LNCAP (cell line): Measurements from ENCODE around the gene OXNAD1.
A peak's percentile ranks its signal among the peaks of the same experiment; 100 is the strongest.

Experiments
- CTCF ChIP-seq: fragments of 450-650 bp; IDR thresholded peaks from 2 replicates; pipeline ENCODE4 v1.5.1; 2017; ENCODE audit warnings: mild to moderate bottlenecking

Gene OXNAD1

GRCh38 chr3:16248556-16248955 is 16.5 kb upstream of the OXNAD1 start:
- TF ChIP-seq CTCF, result no peak

GRCh38 chr3:16249336-16249735 is 15.7 kb upstream of the OXNAD1 start:
- peak; percentile 45 for TF ChIP-seq CTCF

GRCh38 chr3:16249886-16250285 is 15.1 kb upstream of the OXNAD1 start:
- no peak for TF ChIP-seq CTCF

GRCh38 chr3:16251316-16252085 is 13.5 kb upstream of the OXNAD1 start:
- TF ChIP-seq CTCF, result no peak

GRCh38 chr3:16252243-16252978 is 12.6 kb upstream of the OXNAD1 start:
- TF ChIP-seq CTCF, result no peak

- TF ChIP-seq CTCF, result no peak
Observed at GRCh38 chr3:16252988-16253387, 12.0 kb upstream of the OXNAD1 start.

GRCh38 chr3:16253601-16254000 is 11.4 kb upstream of the OXNAD1 start:
- TF ChIP-seq CTCF, result no peak
